T-helper 2 cell treated with Interferon-gamma antibody and Interleukin-4, amounts not matched to agents 5 μg/mL and 100 μg/mL, for 36 hours (primary cell): ENCODE measurements around the gene SPATA31C2.
A peak's percentile ranks its signal among the peaks of the same experiment; 100 is the strongest.
"Not testable (repeated sequence)": the region's sequence is repeated elsewhere in the genome, so short reads cannot be mapped to it uniquely, and the experiment has no call there.

Experiments
- DNase-seq: peaks from one replicate; pipeline ENCODE4 v3.0.0; 2021; ENCODE audit warnings: low spot score
- H3K27ac Mint-ChIP-seq: one replicate; pipeline ENCODE4 v1.8.0; 2021; ENCODE audit warnings: mild to moderate bottlenecking, mixed read lengths
- H3K27me3 Mint-ChIP-seq: one replicate; pipeline ENCODE4 v1.8.0; 2021; ENCODE audit warnings: low read depth, mixed read lengths
- H3K36me3 Mint-ChIP-seq: one replicate; pipeline ENCODE4 v1.8.0; 2021; ENCODE audit warnings: low read depth, mixed read lengths
- H3K4me1 Mint-ChIP-seq: one replicate; pipeline ENCODE4 v1.8.0; 2021; ENCODE audit warnings: low read depth, mixed read lengths
- H3K4me3 Mint-ChIP-seq: one replicate; pipeline ENCODE4 v1.8.0; 2022; ENCODE audit warnings: mild to moderate bottlenecking, moderate library complexity, mixed read lengths
- H3K9me3 Mint-ChIP-seq: one replicate; pipeline ENCODE4 v1.8.0; 2021; ENCODE audit warnings: mixed read lengths

The SPATA31C2 gene

DNA sequence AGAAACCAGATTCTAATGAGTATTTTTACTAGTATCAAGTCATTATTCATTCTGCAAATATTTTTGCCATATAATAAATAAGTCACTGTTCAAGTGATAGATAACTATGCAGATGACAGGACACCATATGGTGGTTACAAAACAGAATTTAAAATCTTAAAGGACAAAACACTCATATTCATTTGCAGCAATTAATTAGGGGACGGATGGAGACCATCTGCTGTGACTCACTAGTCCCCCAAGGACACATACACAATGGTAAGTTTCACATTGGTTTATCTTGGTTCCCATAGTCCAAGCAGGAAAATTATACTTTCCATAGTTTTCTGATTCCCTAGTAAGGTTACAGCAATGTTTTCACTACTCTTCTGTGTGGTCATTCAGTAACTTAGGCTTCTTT is 28.4 kb upstream of the SPATA31C2 start:
- Mint-ChIP-seq H3K27ac (no peak overlapping the region), H3K4me3 (no peak overlapping the region), H3K9me3 (no peaks in the 10 kb centered on the region), H3K4me1 (no peaks in the 10 kb centered on the region), H3K27me3 (peaks cover 18% of the 10 kb centered on the region), H3K36me3 (no peaks in the 10 kb centered on the region)
- no peak for DNase-seq

DNA sequence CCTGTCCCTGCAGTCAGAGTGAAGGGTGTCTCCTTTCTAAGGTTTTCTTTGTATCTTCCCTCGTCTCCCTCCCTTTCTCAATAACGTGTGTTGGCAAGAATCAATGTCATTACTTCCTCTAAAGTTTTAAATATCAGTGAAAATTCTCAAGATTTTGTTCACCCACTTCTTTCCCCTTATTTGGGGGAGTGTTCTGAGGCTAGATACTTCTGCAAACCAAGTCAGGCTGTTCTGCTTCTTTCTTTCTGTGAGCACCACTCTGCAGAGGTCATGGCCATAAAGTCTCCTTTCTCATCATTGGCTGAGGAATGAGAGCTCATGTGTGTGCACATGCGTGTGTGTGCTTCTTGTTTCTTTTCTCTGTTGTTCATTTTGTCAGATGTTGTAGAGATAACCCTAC is 26.6 kb upstream of the SPATA31C2 start:
- no peaks in the 10 kb centered on the region for H3K36me3 Mint-ChIP-seq
- no peak overlapping the region for H3K4me3 Mint-ChIP-seq
- no peak for DNase-seq
- no peaks in the 10 kb centered on the region for H3K9me3 Mint-ChIP-seq
- peaks cover 23% of the 10 kb centered on the region for H3K27me3 Mint-ChIP-seq
- no peak overlapping the region for H3K27ac Mint-ChIP-seq
- H3K4me1 Mint-ChIP-seq, result no peaks in the 10 kb centered on the region

DNA sequence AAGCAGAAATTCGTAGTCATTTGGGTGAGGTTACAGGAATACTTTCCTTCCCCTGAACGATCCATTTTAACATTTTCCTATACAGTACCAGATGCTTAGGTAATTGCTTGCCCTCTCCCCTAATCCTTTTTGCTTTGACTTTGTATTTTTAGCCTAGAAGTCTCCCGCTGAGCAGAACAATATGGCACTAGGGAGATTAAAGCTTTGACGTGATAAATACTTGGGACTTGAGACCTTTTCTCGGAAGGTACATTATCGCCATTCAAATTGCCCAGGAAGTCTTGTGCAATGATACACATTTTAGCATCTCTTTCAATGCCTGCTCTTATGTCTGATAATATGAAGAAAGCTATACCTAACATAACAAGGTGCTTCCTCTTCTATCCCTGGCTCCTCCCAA is 22.9 kb upstream of the SPATA31C2 start:
- Mint-ChIP-seq H3K27me3 (peaks cover 25% of the 10 kb centered on the region), H3K36me3 (no peaks in the 10 kb centered on the region), H3K4me3 (no peak overlapping the region), H3K9me3 (no peaks in the 10 kb centered on the region), H3K27ac (no peak overlapping the region), H3K4me1 (no peaks in the 10 kb centered on the region)
- DNase-seq, result no peak

DNA sequence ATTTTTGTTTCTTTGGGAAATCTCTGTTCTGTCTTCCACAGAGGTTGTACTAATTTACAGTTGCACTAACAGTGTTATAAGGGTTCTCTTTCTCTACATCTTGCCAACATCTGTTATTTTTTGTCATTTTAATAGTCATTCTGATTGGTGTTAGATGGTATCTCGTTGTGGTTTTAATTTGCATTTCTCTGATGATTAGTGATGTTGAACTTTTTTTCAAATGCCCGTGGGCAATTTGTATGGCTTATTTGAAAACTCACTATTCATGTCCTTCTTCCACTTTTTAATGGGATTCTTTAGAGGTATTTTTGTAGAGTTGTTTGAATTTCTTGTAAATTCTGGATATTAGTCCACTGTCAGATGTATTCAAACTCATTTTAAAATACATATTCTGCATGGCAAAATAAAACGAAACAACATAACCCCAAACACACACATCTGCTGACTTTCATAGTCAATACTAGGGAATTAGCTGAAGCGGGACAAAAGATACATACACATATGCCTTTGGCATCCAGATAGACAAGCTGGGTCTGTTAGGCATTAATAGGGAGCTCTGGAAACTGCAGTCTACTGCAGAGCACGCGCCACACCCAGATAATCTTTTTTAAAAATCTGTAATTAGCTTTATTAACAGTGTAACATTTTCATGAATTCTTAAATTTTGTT is 5.8 kb upstream of the SPATA31C2 start:
- H3K27me3 Mint-ChIP-seq, result peaks cover 34% of the 10 kb centered on the region
- no peaks in the 10 kb centered on the region for H3K9me3 Mint-ChIP-seq
- DNase-seq, result no peak
- no peaks in the 10 kb centered on the region for H3K36me3 Mint-ChIP-seq
- H3K4me3 Mint-ChIP-seq, result no peak overlapping the region
- H3K27ac Mint-ChIP-seq, result no peak overlapping the region
- no peaks in the 10 kb centered on the region for H3K4me1 Mint-ChIP-seq

DNA sequence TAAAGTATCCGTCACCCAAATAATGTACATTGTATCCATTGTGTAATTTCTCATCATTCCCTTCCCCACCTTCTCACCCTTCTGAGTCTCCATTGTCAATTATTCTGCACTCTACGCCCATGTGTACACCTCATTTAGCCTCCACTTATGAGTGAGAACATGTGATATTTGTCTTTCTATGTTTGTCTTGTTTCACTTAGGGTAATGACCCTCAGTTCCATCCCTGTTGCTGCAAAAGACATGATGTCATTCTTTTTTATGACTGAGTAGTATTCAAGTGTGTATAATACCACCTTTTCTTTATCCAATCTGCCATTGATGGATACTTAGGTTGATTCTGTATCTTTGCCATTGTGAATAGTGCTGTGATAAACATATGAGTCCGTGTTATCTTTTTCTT is 4.9 kb upstream of the SPATA31C2 start:
- no peak for DNase-seq
- peaks cover 34% of the 10 kb centered on the region for H3K27me3 Mint-ChIP-seq
- no peaks in the 10 kb centered on the region for H3K36me3 Mint-ChIP-seq

DNA sequence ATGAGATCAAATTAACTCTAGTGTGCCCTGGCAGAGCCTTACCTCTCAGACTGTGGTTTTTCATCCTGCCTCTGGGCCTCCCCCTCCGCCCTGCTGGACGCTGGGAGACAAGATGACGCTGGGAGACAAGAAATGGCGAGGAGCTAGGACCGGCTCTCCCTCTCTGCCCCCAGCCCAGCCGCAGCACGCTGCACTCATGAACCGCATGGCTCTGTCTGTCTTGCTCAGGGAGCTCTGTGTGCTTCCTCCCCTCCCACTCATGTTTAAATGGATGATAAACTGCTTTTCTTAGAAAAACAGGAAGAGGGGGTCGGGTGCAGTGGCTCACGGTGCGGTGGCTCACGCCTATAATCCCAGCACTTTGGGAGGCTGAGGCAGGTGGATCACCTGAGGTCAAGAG is 4.7 kb downstream of the SPATA31C2 start:
- DNase-seq, H3K4me1 Mint-ChIP-seq, H3K36me3 Mint-ChIP-seq, H3K27me3 Mint-ChIP-seq, H3K27ac Mint-ChIP-seq, H3K4me3 Mint-ChIP-seq, H3K9me3 Mint-ChIP-seq: not testable (repeated sequence)

More for the DNA sequence above, 4.9 kb upstream of the SPATA31C2 start:
- H3K4me3 Mint-ChIP-seq, result no peak overlapping the region
- H3K4me1 Mint-ChIP-seq, result no peaks in the 10 kb centered on the region
- no peaks in the 10 kb centered on the region for H3K9me3 Mint-ChIP-seq
- no peak overlapping the region for H3K27ac Mint-ChIP-seq

DNA sequence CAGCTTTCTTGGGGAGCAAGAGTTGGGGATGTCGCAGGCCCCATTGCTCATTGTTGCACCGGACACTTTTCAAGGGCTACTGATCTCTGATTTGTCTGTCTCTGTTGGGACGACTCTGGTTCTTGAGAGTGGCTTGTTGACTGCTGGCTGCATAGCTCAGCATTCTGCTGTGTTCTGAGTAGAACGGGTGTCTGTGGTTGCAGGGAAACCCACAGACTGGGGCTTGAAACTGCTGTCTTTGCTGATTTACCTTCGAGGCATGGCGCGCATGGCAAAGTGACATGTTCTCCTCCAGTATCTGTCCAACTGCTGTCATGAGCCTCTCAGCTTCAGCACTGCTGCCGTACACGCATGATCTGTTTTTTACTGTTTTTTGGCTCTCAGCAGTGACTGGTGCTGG is 8.7 kb downstream of the SPATA31C2 start:
- H3K9me3 Mint-ChIP-seq, H3K4me3 Mint-ChIP-seq, H3K36me3 Mint-ChIP-seq, H3K27me3 Mint-ChIP-seq, H3K27ac Mint-ChIP-seq, H3K4me1 Mint-ChIP-seq: not testable (repeated sequence)
- DNase-seq, result peak; percentile 17

DNA sequence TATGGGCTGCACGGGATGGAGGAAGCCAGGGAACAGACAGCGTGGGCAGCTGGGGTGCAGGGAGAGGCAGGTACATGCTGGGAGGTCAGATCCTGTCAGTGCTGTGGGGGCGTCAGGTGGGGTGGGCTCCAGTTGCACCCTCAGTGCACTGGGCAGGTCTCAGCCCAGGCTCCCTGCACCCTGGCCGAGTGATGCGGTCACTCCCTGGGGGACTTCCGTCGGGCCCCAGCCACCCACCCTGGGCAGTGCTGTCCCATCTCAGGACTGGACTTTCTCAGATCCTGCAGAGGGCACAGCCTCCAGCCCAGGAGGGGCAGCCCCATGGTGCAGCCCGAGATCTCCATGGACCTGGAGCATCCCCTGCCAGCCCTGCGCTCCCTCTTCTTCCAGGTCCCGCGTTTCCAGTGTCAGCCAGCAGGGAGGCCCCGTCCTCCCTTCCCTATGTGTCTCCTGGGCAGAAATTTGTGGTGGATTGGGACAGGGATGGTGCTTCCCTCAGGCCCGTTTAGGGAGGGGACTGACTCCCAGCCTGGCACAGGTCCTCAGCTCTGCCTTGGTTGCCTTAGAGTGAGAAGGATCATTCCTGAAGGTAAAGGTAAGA is 10.5 kb downstream of the SPATA31C2 start:
- not testable (repeated sequence) for DNase-seq, H3K27ac Mint-ChIP-seq, H3K4me1 Mint-ChIP-seq, H3K36me3 Mint-ChIP-seq, H3K4me3 Mint-ChIP-seq, H3K27me3 Mint-ChIP-seq, H3K9me3 Mint-ChIP-seq

DNA sequence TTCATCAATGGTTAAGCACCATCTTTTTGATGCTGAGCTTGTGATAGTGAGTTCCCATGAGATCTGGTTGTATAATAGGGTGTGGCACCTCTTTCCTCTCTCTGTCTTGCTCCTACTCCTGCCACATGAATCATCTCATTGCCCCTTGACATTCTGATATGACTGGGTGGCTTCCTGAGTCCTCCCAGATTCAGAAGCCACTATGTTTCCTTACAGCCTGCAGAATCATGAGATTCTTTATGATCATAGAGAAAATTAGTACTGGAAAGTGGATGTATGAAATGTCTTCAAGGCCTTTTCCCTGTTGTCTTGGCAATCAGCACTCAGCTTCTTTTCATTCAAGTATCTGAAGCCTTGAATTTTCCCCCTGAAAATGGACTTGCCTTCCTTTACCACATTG is 14.9 kb downstream of the SPATA31C2 start:
- not testable (repeated sequence) for H3K9me3 Mint-ChIP-seq, H3K4me3 Mint-ChIP-seq, H3K27ac Mint-ChIP-seq, H3K36me3 Mint-ChIP-seq, H3K4me1 Mint-ChIP-seq, DNase-seq, H3K27me3 Mint-ChIP-seq

DNA sequence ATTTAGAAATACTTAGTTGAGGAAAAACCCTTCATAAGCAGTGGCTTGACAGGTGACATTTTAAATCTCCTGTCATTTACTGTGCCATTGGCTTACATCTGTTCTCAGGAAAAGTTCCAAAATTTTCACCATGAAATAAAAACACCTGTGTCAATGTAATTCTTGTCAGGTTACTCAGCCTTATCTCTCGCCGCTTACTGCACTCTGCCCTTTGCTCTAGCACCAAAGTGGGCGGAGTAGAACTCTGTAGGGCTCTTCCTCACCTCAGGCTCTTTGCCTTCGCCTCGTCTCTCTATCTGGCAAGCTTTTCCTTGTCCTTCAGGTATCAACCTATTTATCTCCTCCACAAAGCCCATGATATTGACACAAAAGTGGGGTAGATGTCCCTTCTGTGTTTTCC is 20.2 kb downstream of the SPATA31C2 start:
- DNase-seq, H3K9me3 Mint-ChIP-seq, H3K36me3 Mint-ChIP-seq, H3K27ac Mint-ChIP-seq, H3K4me3 Mint-ChIP-seq, H3K27me3 Mint-ChIP-seq, H3K4me1 Mint-ChIP-seq: not testable (repeated sequence)

DNA sequence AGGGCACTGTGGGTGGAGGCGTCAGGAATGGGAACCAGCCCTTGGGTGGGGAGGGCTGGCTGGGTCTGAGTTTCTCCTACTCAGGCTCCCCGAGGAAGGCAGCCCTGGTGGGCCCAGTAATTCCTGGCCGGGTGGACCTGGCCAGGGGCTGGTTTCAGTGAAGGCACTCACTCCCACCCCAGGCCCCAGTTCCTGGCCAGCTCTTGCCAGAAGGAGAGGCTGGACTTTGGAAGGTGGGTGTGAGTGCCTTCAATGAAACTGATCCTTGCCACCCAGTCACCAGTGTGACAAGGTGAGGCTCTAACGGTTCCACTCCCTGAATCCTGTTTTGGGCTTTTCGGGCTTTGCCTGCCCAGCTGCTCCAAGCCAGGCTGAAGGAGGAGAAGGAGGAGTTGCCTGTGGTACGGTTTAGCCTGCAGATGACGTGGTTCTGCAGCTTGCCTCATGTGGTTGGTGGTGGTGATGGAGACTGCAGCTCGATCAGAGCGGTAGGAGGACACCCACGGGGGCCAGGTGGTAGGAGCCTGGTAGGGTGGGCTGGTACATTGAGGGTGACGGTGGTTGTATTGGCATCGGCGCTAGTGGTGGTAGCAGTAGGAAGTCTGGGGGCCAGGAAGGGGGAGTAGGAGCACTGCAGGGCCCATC is 23.2 kb downstream of the SPATA31C2 start:
- not testable (repeated sequence) for H3K9me3 Mint-ChIP-seq, H3K27ac Mint-ChIP-seq, H3K27me3 Mint-ChIP-seq, H3K36me3 Mint-ChIP-seq, H3K4me1 Mint-ChIP-seq, H3K4me3 Mint-ChIP-seq, DNase-seq

DNA sequence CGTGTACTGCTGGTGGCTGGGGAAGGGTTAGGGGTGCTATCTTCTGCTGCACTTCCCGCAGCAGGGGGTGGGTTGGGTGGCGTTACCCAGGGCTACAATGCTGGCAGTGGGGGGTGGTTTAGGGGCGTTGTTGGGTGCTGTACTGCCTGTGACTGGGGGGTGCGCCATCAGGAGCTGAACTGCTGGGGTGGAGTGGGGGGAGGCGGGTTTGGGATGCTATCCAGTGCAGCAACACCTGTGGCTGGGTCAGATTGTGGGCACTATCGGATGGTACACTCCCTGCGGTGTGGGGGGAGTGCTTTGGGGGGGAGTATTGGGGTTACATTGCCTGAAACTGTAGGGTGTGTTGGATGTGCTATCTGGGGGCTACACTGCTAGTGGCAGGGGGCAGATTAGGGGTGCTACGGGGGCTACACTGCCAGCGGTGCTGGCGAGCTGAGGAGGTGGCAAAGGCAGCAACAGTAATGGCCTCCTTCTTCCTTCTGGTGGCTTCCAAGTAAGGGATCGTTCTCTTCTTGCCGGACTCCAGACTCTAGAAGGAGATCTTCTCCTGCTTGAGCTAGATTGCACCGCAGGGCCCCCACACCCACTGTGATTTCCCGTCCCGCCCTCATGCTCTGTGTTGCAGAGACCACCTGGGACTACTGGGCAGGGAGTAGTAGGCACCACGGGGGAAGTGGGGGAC is 23.9 kb downstream of the SPATA31C2 start:
- H3K27me3 Mint-ChIP-seq, H3K4me3 Mint-ChIP-seq, H3K4me1 Mint-ChIP-seq, H3K27ac Mint-ChIP-seq, DNase-seq, H3K36me3 Mint-ChIP-seq, H3K9me3 Mint-ChIP-seq: not testable (repeated sequence)

DNA sequence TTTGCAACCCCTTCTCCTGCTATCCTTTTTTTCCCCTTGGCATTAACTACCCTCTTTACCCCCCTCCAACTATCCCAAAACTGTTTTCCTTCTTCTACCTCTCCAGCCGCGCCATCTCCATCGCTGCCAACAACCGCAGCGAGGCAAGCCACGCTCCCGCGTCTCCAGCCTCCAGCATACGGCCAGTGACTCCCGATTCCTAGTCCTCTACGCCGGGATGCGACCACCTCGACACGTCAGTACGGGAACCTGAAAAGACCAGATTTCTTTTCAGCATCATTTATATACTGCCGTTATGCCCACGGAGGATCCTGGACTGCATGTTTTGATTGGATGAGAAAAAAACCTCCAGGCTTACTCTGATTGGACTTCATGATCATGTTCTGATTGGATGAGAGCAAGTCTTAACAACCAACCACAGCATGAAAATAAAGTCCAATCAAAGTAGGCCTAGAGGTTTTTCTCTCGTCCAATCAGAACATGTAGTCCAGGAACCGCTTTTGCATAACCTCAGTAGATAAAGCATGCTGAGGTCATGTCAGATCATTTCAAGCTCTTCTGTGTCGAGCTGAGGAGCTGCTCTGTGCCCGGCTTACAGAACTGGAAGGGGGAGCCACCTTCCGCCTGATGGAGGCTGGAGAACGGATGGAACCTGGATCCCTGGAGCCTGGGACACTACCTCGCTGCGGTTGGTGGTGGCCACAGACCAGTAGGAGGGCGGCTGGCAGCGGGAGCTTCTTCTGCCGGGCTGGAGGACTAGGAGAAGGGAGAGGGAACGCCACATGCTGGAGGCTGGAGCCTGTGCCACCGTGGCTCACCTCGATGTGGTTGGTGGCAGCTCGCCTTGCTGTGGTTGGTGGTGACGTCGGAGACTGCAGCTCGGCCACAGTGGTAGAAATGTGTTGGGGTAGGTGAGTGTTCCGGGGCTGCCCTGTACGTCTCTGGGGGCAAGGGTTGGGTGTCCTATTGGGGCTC is 24.8 kb downstream of the SPATA31C2 start:
- not testable (repeated sequence) for DNase-seq, H3K4me1 Mint-ChIP-seq, H3K36me3 Mint-ChIP-seq, H3K27me3 Mint-ChIP-seq, H3K9me3 Mint-ChIP-seq, H3K27ac Mint-ChIP-seq, H3K4me3 Mint-ChIP-seq
